ENCODE results near the gene PTPRD.

GRCh38 chr9:10534850-10535249 is 78.0 kb downstream of the PTPRD start:
- TF ChIP-seq POLR2AphosphoS5 (IDR thresholded peaks at IDR 0.05; ENCODE audit: borderline replicate concordance, low read depth, low read length) (no peak), EZH2 (IDR thresholded peaks at IDR 0.05) (no peak)
